H1 (cell line): ENCODE results near the gene RHOT1.

Experiments used
- BCL11A ChIP-seq, 2 experiments: IDR thresholded peaks; one replicate each; pipeline ENCODE4 v1.6.1; 2011; ENCODE audit warnings: low read depth in 2 of 2, low read length in 2 of 2, mild to moderate bottlenecking in 2 of 2
- CTCF ChIP-seq, 3 experiments: IDR thresholded peaks; 1 replicate in 2 of 3; 2 replicates in 1 of 3; pipeline versions ENCODE4 v1.5.1 to v1.6.1; 2011; ENCODE audit warnings: low read length in 3 of 3, mild to moderate bottlenecking in 3 of 3, inconsistent platforms in 2 of 3, low read depth in 1 of 3, moderate library complexity in 1 of 3; ENCODE audit not compliant: insufficient read depth in 1 of 3; ENCODE audit errors: control extremely low read depth in 1 of 3
- HDAC2 ChIP-seq, 2 experiments: fragments of 300-600 bp in 1 of 2; sonication (generic) in 1 of 2; IDR thresholded peaks; 2 replicates each; pipeline ENCODE4 v1.6.1; 2011 to 2012; ENCODE audit warnings: low read depth in 2 of 2, low read length in 2 of 2, mild to moderate bottlenecking in 2 of 2, moderate library complexity in 2 of 2, borderline replicate concordance in 1 of 2, inconsistent platforms in 1 of 2
- POLR2A ChIP-seq, 2 experiments: IDR thresholded peaks; 1 replicate in 1 of 2; 2 replicates in 1 of 2; pipeline ENCODE4 v1.6.1; 2011; ENCODE audit warnings: low read depth in 2 of 2, low read length in 2 of 2, mild to moderate bottlenecking in 2 of 2; ENCODE audit errors: control extremely low read depth in 1 of 2
- POU5F1 ChIP-seq: IDR thresholded peaks from 2 replicates; pipeline ENCODE4 v1.6.1; 2011; ENCODE audit warnings: low read depth, mild to moderate bottlenecking, low read length, moderate library complexity
- RFX5 ChIP-seq: IDR thresholded peaks from 2 replicates; pipeline ENCODE4 v1.6.1; 2011; ENCODE audit warnings: low read depth, low read length, improper control_type of control experiment, borderline replicate concordance
- RXRA ChIP-seq: IDR thresholded peaks from 2 replicates; pipeline ENCODE4 v1.6.1; 2011; ENCODE audit warnings: low read depth, mild to moderate bottlenecking, low read length, moderate library complexity; ENCODE audit not compliant: insufficient read depth
- SIN3A ChIP-seq, 2 experiments: IDR thresholded peaks in 1 of 2; conservative IDR thresholded peaks in 1 of 2; 2 replicates each; pipeline ENCODE4 v1.6.1; 2011 to 2012; ENCODE audit warnings: low read length in 2 of 2, improper control_type of control experiment in 1 of 2, low read depth in 1 of 2, mild to moderate bottlenecking in 1 of 2
- SP1 ChIP-seq: IDR thresholded peaks from 2 replicates; pipeline ENCODE4 v1.6.1; 2011; ENCODE audit warnings: low read depth, low read length
- TAF1 ChIP-seq: IDR thresholded peaks from 2 replicates; pipeline ENCODE4 v1.6.1; 2011; ENCODE audit warnings: mild to moderate bottlenecking, low read depth, low read length
- TAF7 ChIP-seq: optimal IDR thresholded peaks from 2 replicates; pipeline ENCODE3; 2011; ENCODE audit warnings: low read depth, mild to moderate bottlenecking, inconsistent platforms, low read length, moderate library complexity, borderline replicate concordance
- TCF12 ChIP-seq: IDR thresholded peaks from 2 replicates; pipeline ENCODE4 v1.6.1; 2011; ENCODE audit warnings: low read depth, mild to moderate bottlenecking, low read length

- no peak for TF ChIP-seq SIN3A (conservative IDR thresholded peaks at IDR 0.05 in 1 of 2, IDR thresholded peaks at IDR 0.05 in 1 of 2; ENCODE audit: low read depth in 1 of 2, low read length in 2 of 2)
- no peak for TF ChIP-seq SP1
- TF ChIP-seq TAF1: no peak
- TF ChIP-seq CTCF (IDR thresholded peaks at IDR 0.05; ENCODE audit: control extremely low read depth in 1 of 3, insufficient read depth in 1 of 3, low read depth in 1 of 3, low read length in 3 of 3): no peak
- TF ChIP-seq RXRA: no peak
- TF ChIP-seq POLR2A (IDR thresholded peaks at IDR 0.05; ENCODE audit: control extremely low read depth in 1 of 2, low read depth in 2 of 2, low read length in 2 of 2): no peak
- no peak for TF ChIP-seq RFX5
- TF ChIP-seq BCL11A (IDR thresholded peaks at IDR 0.05; ENCODE audit: low read depth in 2 of 2, low read length in 2 of 2): no peak
- TF ChIP-seq HDAC2 (IDR thresholded peaks at IDR 0.05; ENCODE audit: borderline replicate concordance in 1 of 2, low read depth in 2 of 2, low read length in 2 of 2): no peak
- no peak for TF ChIP-seq POU5F1
- no peak for TF ChIP-seq TCF12
- TF ChIP-seq TAF7: no peak
Observed at GRCh38 chr17:32187271-32187670, 45.0 kb downstream of the RHOT1 start.
